HG02571 (cell line): Measurements from ENCODE around the gene TMX3.

Source experiments
- ATAC-seq: cut with Tn5 transposase; IDR thresholded peaks from one replicate; pipeline ENCODE4 v1.9.1; 2021; ENCODE audit warnings: mild to moderate bottlenecking, moderate library complexity; ENCODE audit not compliant: unreplicated experiment

TMX3 gene, protein sequence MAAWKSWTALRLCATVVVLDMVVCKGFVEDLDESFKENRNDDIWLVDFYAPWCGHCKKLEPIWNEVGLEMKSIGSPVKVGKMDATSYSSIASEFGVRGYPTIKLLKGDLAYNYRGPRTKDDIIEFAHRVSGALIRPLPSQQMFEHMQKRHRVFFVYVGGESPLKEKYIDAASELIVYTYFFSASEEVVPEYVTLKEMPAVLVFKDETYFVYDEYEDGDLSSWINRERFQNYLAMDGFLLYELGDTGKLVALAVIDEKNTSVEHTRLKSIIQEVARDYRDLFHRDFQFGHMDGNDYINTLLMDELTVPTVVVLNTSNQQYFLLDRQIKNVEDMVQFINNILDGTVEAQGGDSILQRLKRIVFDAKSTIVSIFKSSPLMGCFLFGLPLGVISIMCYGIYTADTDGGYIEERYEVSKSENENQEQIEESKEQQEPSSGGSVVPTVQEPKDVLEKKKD

DNA sequence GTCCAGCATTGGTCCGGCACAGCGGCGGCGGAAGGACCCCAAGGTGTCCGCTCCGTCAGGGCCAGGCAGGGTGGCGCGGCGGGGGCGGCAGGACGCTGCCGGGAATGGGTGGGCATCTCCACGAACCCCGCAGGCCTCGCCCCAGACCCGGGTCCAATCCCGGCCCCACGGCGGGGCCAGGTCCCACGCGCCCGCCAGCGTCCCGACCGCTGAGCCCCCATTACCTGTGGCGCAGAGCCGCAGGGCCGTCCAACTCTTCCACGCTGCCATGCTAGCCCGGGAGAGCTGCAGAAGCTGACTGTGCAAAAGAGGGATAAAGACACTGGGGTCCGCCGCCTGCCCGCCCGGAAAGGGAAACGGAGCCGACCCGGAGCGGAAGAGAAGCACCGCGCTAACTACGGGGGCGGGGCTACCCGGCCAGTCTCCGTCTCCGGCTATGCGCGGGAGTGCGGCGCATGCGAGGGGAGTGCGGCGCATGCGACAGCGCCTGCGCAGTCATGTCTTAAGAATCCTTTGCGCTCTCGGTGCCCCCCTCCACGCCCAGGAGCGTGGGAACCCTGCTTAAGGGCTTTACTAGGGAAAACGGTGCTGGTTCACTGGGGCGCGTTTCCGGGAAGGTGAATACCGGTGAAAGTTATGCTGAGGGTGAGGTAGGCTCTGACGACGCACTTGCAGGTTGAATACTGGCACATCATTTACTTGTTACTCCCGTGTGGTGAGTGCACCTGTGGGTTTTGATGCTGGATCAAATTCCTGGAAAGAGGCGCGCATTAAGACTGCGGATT lies at the start of gene TMX3:
Gene TMX3 (minus strand): TSS at position 397 of the 785 bp plus-strand sequence. CDS start 127 bp downstream, at position 270.
- ATAC-seq = peak; percentile 97

DNA sequence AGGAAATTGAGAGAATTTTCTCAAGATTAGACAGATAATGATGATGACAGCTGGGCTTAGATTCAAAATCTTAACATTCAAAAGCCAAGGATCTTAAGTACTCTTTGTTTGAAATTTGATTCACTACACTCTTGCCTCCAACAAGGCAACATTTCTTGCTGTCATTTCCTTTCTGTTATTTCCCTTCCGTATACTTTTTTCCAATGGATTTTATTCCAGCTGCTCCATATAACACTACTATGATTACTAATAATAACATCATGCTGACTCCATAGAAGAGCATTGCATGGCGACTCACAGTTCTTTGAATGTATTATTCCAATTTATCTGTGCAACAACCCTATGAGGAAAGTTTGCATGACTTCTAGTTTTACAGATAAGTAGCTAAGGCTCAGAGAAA lies 49.1 kb upstream of the TMX3 start:
- ATAC-seq = no peak

DNA sequence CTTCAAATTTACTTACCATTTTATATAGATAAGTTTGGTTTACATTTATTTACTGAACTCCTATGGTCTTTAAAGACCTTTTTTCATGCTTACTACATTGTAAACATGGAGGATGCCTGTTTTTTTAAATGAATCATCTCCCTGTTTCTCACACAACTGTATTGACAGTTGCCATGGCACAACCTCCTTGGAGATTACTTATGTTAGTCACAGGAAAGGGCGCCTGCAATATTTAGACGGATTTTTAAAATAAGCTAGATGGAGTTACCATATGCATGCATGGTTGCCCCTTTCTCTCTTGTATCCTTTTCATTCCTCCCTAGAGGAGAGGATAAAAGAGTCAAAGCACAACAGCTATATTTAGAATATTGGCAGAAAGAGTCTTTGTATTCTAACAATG lies 48.2 kb upstream of the TMX3 start:
- ATAC-seq = no peak

DNA sequence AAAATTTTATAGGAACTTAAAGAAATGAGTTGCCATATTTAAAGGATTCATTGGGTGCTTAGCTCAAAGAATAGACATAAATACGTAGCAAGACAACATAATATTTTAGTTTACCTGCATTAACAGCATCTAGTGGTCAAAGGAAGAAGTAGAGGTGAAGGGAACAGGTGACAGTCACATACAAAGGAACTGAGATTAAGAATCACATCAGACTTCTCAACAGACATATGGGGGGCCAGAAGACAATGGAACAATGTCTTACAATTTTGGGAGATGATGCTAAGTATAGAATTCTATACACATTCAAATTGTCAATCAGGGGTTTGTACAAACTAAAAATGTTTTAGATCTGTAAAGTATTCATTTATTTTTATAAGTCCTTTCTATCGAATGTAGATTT lies 44.4 kb upstream of the TMX3 start:
- no peak for ATAC-seq

DNA sequence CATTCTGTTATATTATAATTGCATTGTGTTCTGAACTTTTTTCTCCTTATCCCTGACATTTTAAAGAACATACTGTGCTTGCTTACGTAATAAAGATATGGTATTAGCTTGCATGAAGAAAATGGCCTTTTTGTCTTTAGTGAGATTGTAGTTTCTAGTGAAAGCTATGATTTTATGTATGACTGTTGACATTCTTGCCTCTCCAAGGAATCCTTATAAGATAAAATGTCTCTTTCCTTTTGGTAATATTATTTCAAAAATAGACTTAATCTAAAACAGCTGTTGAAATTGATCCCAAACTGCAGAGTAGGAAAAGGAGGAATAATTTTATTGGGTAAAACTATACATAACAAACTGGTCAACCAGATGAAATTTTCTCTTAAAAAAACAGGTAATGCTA lies 42.2 kb upstream of the TMX3 start:
- no peak for ATAC-seq

DNA sequence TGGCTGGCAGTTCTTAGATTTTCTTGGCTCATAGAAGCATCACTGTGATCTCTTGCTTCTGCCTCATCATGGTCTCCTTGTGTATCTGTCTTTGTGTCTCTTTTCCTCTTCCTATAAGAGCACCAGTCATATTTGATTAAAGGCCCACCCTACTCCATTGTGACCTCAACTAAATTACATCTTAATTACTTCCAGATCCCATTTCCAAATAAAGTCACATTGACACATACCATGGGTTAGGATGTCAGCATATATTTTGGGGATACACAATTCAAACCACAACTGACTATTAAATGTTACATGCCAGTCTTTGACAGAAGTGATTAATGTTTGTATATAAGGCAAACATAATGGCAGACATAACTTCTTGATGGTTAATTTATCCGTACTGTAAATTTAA lies 27.3 kb upstream of the TMX3 start:
- no peak for ATAC-seq

DNA sequence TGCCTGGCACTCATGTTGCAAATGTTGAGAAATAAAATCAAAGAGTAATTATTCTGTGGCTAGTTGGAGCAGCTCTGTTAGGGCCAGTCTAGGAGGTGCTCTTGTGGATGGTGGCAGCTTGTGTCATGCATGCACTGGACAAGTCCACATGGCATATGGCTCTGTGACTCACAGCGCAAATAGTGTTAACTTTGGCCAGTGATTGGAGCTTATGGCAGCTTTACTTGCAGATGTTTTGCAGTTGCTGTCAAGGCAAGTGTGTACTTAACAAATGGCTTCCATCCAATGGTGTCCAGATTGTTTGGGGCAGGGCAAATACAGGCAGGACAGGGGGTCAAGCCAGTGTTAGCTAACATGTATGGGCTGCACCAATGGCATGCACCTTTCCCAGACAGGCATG lies 26.1 kb upstream of the TMX3 start:
- ATAC-seq = no peak

DNA sequence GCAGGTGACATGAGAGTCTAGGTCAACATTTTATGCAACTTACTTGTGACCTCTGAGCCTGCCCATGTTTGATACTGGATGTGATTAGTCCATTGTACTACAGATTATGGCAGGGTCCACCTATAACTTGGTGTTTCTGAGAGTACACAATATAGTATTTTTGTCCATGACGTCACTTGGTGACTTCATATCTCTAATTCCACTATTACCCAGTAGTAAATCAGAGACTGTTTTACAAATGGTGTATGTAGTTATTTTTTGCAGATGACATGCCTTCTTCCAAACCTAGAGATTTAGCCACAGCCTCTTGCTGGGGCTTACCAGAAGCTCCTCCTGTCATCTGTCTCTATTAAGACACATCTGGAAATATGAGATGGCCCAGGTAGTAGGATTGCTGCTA lies 24.6 kb upstream of the TMX3 start:
- ATAC-seq = no peak

DNA sequence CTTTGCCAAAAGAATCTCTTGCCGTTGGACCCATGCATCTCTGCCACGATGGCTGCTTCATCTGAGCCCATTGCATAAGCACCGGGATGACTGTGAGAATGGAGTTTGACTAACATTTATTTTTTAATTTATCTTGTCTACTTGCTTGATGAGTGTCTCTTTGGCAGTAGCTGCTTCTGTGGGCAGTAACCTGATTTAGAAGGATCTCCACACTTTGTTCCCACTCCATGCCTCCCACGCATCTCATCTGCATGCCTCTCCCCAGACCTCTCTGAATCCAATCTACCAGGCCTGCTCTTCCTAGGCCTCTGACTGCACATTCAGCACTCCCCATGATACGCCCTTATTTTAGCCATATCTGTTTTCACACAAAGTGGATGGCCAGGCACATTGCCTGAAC lies 23.7 kb upstream of the TMX3 start:
- ATAC-seq = no peak

DNA sequence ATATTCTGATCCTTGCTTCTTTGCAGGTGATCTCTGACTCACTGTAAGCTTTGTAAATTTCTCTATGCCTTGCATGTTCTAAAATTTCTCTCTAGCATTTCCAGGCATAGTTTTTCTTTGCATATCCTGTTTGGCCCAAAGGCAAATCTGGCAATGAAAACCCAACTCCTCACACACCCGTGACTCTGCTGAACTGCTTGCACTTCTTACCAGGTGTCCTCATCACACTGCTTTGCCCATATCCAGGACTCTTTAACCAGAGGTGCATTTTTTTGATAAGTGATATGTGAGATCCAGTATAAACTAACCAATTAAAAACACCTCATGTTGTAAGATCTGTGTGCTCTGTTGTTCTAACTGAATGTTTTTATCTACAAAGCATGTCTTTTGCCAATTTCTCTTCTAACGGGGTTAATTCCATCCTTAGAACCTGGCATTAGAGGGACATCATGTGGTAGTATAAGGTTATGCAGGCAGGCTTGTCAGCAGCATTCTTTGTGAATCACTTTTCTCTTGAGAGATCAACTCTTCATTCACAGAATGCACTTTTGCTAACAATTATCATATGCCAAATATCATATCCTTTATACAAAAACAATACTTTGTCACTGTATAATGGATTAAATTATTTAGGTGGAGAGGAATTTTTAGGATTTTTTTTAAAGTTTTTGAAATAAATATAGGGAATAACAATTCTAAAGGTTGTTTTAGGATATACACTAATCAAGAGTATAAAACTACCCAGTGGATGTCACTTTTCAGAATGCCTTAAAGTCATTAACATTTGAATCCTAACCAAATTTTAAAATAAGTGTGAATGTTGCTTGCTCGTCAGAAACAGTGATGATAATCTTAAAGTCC lies 20.8 kb upstream of the TMX3 start:
- peak; percentile 77 for ATAC-seq

DNA sequence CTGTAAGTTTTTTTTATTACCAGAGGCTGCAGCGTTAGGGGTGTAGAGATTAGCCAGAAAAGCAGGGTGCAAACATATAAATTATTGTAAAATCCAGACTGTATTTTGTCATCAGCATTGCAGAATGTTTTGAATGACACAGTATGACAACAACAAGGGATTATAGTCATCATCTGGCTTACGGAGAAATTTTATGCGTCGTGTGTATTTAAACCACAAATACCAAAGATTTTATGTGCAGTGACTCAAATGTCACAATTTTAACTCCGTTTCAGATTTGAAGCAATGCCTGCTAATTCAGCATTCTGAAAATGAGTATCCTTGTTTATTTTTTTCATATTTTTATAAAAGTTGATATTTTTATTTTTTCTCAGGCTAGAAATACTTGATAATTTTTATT lies 19.4 kb upstream of the TMX3 start:
- ATAC-seq = no peak

DNA sequence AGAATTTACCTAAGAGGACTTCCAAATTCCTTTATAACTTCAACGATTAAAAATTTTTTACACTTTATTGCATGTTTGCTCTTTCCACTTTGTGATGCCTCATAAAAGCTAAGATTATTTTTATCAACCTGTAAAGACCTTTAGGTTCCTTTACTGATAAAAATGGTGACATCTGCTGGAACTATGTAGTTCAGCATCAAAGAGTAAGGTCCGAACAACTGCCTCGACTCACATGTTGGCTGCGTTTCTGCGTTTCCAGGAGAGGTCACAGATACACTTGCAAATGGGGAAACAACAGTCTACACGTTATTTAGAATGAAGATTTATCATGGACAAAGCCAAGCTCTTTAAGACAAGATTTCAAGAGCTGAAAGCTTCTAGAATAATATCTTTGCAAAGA lies 18.8 kb upstream of the TMX3 start:
- ATAC-seq = no peak

DNA sequence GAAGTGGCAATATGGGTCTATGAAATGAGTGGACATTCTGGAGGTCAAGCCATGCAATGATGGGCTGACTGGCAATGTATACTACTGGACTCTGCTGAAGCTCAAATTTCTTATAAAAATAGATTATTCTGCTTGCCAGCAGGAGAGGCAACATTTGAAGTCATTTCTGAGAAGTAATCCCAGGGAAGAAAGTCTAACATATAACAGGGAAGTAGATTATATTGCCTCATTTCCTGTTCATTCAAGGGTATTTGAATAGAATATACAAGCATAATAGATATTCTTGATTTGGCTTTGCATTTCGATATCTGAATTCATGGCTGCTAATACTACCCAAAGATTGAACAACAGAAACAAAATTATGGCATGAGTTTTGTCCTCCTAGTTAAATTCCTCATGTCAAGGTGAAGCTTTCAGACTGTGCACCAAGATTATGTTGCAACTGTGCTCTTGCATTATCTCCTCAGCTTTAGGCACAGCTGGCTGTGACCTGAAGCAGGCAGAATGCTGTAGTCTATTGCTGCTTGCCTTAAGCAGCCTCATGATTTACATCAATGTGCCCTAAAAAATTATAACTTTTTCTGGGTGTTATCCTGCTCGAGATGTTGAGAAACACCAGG lies 13.3 kb upstream of the TMX3 start:
- no peak for ATAC-seq

DNA sequence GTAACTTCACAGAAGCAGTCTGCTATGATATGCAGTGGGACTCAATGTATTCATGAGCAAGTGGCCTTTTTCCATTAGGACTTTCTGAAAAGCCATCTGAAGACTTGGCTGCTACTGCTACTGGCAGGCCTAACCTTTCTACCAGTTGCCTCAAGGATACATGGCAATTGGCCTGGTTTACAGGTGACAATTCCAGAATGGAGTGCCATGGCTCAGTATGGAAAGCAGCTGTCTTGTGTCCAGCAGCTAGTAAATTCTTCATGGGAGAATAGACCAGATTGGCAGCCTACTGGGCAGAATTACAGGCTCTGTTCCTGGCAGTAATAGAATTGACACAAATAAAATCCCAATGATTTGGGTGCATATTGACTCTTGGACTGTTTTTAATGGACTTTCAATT lies 12.6 kb upstream of the TMX3 start:
- ATAC-seq = no peak

DNA sequence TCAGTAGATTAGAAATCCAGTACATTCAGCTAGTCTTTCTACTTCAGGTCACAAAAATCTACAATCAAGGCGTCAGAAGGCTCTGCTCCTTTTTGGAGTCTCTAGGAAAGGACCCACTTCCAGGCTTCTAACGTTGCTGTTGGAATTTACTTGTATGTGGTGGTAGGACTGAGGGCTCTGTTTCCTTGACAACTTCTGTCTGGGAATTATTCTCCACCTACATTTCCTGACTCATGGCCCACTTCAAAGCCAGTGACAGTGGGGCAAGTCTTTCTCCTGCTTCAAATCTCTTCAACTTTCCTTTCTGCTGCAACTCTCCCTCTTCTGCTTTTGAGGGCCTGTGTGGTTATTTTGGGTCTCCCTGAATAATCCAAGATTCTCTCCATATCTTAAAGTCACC lies 10.4 kb upstream of the TMX3 start:
- ATAC-seq = no peak

DNA sequence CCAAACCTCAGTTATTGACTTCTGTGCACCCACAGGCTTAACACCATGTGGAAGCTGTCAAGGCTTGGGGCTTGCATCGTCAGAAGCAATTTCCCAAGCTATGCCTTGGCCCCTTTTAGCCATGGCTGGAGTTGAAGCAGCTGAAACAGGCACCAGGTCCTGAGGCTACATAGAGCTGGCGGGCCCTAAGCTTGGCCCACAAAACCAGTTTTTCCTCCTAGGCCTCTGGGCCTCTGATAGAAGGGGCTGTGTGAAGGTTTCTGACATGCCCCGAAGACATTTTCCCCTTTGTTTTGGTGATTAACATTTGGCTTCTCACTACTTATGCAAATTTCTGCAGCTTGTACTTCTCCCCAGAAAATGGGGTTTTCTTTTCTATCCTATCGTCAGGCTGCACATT lies 9.1 kb upstream of the TMX3 start:
- ATAC-seq = no peak

DNA sequence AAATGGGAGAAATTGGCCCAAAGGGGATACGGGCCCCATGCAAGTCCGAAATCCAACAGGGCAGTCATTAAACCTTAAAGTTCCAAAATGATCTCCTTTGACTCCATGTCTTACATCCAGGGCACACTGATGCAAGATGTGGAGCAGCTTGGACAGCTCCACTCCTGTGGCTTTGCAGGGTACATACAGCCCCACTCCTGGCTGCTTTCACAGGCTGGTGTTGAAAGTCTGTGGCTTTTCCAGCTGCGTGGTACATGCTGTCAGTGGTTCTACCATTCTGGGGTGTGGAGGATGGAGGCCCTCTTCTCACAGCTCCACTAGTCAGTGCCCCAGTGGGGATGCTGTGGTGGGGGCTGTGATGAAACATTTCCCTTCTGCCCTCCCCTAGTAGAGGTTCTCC lies 8.6 kb upstream of the TMX3 start:
- no peak for ATAC-seq

DNA sequence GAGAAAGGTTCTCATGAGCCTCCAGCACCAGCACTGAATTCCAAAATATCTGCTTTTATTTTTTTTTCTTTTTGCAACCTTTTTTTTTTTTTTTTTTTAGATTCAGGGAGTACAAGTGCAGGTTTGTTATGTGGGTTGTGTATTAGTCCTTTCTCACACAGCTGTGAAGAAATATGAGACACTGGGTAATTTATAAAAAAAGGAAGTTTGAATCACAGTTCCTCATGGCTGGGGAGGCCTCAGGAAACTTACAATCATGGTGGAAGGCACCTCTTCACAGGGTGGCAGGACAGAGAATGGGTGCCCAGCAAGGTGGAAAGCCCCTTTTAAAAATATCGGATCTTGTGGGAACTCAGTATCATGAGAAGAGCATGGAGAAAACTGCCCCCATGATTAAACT lies 7.9 kb upstream of the TMX3 start:
- ATAC-seq = no peak

DNA sequence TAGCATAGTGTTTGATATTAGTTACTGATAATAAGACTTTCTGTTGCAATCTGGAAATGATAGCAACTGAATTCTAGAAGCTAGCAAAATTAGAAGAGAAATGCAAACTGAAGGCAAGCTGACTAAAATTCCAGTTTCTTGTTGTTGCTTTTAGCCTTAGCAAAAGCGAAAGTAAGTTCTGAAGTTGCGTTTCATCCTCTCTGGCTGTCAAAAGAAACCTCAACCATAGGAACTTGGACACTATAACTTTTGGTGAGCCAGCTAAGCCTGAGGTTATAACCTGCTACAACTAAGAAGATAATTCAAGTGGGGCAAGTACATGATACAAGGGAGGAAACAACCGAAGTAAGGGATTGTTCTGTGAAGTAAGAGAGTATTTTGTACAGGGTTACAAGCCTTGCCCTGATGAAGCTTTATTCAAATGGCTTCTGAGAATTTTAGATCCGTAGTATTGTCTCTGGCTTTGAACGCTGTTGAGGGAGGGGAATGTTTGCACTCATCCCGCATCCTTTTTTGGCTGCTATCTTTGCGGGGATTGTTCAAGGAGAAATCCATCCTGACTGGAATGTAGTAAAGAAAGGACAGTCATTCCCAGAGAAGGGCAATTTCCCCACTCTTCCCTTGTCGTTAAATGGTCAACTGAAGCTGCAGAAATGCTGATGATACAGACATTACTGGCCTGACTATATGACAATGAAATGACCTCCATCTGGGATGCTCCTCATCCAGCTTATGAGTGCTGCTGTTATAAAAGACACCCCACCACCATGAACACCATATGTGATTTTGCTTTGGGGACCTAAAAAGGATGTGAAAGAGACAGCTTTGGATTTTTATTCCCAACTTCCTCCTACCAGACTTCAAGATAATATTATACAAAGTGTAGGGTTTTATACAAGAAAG lies 7.0 kb upstream of the TMX3 start:
- peak; percentile 85 for ATAC-seq

DNA sequence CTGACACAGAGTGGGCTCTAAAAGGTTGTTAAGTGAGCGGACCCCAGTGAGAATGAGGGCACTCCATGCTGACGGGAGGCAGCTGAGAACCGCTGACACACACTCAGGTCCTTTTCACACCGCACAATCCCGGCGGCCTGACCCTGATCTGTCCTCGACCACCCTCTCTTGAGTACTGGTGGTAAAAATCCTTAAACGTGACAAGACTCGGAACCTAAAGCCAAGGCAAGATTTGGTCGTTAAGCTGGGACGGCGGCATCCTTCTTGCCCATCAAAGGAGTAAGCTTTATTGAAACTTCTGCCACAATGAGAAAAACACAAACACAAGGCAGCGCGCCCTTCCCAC lies 569 bp downstream of the TMX3 start:
- ATAC-seq = peak; percentile 3
